Stimulated activated CD4-positive, alpha-beta T cell treated with anti-CD3 and anti-CD28 coated beads, TNF-alpha, amount 100 ng/mL, for 24 hours (primary cell): ENCODE measurements around the gene ITFG1.
"Not testable (repeated sequence)": the region's sequence is repeated elsewhere in the genome, so short reads cannot be mapped to it uniquely, and the experiment has no call there.

Source experiments
- DNase-seq, 3 experiments: peaks; one replicate each; pipeline ENCODE4 v3.0.0-alpha.2; 2020; ENCODE audit warnings: low read depth in 3 of 3

Gene ITFG1

GRCh38 chr16:47152501-47152900 is 308.4 kb downstream of the ITFG1 start:
- DNase-seq = not testable (repeated sequence)

GRCh38 chr16:47150067-47150466 is 310.8 kb downstream of the ITFG1 start:
- DNase-seq = no peak

GRCh38 chr16:47144559-47144877 is 316.3 kb downstream of the ITFG1 start:
- DNase-seq = no peak

- DNase-seq = peak; percentile 31 to 59 (median 41)
Observed at GRCh38 chr16:47143677-47144558, 316.9 kb downstream of the ITFG1 start, which contains the start of gene NETO2. Gene NETO2 (minus strand): TSS chr16:47143945. CDS start chr16:47143612, 333 bp downstream.

- DNase-seq = peak in 2 of 3 experiments; percentile 31 to 67
Observed at GRCh38 chr16:47142821-47143676, 317.8 kb downstream of the ITFG1 start.

- no peak for DNase-seq
Observed at GRCh38 chr16:47142486-47142820, 318.4 kb downstream of the ITFG1 start.

- peak; percentile 60 to 78 (median 64) for DNase-seq
Observed at GRCh38 chr16:47141773-47142485, 318.9 kb downstream of the ITFG1 start.

- DNase-seq = no peak
Observed at GRCh38 chr16:47140686-47141085, 320.2 kb downstream of the ITFG1 start.

- no peak for DNase-seq
Observed at GRCh38 chr16:47139561-47140185, 321.2 kb downstream of the ITFG1 start.

GRCh38 chr16:47137925-47138324 is 322.9 kb downstream of the ITFG1 start:
- not testable (repeated sequence) for DNase-seq

GRCh38 chr16:47136099-47136842 is 324.6 kb downstream of the ITFG1 start:
- no peak for DNase-seq

- DNase-seq = no peak
Observed at GRCh38 chr16:47134550-47134949, 326.3 kb downstream of the ITFG1 start.

GRCh38 chr16:47132308-47132707 is 328.6 kb downstream of the ITFG1 start:
- DNase-seq = no peak

GRCh38 chr16:47129755-47130435 is 331.0 kb downstream of the ITFG1 start:
- DNase-seq = no peak

- DNase-seq = no peak
Observed at GRCh38 chr16:47127541-47127940, 333.3 kb downstream of the ITFG1 start.

GRCh38 chr16:47125757-47126156 is 335.1 kb downstream of the ITFG1 start:
- DNase-seq = no peak

- no peak for DNase-seq
Observed at GRCh38 chr16:47113130-47113529, 347.7 kb downstream of the ITFG1 start.

- DNase-seq = no peak
Observed at GRCh38 chr16:47110939-47111338, 349.9 kb downstream of the ITFG1 start.

GRCh38 chr16:47109361-47109760 is 351.5 kb downstream of the ITFG1 start:
- no peak for DNase-seq
